Keratinocyte (primary cell): Measurements from ENCODE around the gene BFSP1. TPM values are rescaled to one million over a fixed set of nuclear protein-coding genes. Genes with fewer than 3 reads are reported as not detected.

Experiments
- DNase-seq: peaks from one replicate; pipeline ENCODE4 v3.0.0-alpha.2; 2011; ENCODE audit warnings: low read depth, missing footprints, low spot score
- FAIRE-seq: peaks from 2 replicates; lab custom pipeline; 2011; peaks lifted over from hg19 to GRCh38; lab: Jason Lieb, UNC
- H2AFZ ChIP-seq: 2 replicates; pipeline ENCODE4 v1.6.0; 2012; ENCODE audit warnings: low read length, control low read depth, inconsistent platforms; ENCODE audit not compliant: control insufficient read depth
- H3K27ac ChIP-seq: 2 replicates; pipeline ENCODE4 v1.5.1; 2011; ENCODE audit warnings: low read length; ENCODE audit not compliant: control insufficient read depth, insufficient read depth
- H3K27me3 ChIP-seq: 3 replicates; pipeline ENCODE4 v1.6.0; 2011; ENCODE audit warnings: low read length; ENCODE audit not compliant: control insufficient read depth, insufficient read depth; ENCODE audit errors: extremely low read depth
- H3K36me3 ChIP-seq, 2 experiments: 2 replicates in 1 of 2; 3 replicates in 1 of 2; pipeline ENCODE4 v1.5.1; 2011; ENCODE audit warnings: low read length in 2 of 2, mild to moderate bottlenecking in 1 of 2; ENCODE audit not compliant: control insufficient read depth in 2 of 2, insufficient read depth in 2 of 2; ENCODE audit errors: extremely low read depth in 1 of 2
- H3K4me1 ChIP-seq: 3 replicates; pipeline ENCODE4 v1.5.1; 2011; ENCODE audit warnings: low read length; ENCODE audit not compliant: control insufficient read depth, insufficient read depth; ENCODE audit errors: extremely low read depth
- H3K4me2 ChIP-seq: 3 replicates; pipeline ENCODE4 v1.6.0; 2011; ENCODE audit warnings: low read depth, low read length; ENCODE audit not compliant: control insufficient read depth, insufficient read depth; ENCODE audit errors: extremely low read depth
- H3K4me3 ChIP-seq, 3 experiments: fragments of 200-600 bp in 1 of 3; sonication (generic) in 1 of 3; 2 replicates in 2 of 3; 3 replicates in 1 of 3; pipeline ENCODE4 v1.5.1; 2011 to 2016; ENCODE audit warnings: low read length in 3 of 3, mild to moderate bottlenecking in 3 of 3, control low read depth in 2 of 3, inconsistent platforms in 1 of 3, low read depth in 1 of 3, mixed read lengths in 1 of 3, mixed run types in 1 of 3, moderate library complexity in 1 of 3; ENCODE audit not compliant: control insufficient read depth in 2 of 3, insufficient read depth in 2 of 3; ENCODE audit errors: extremely low read depth in 1 of 3
- H3K79me2 ChIP-seq: 2 replicates; pipeline ENCODE4 v1.6.0; 2012; ENCODE audit warnings: low read length; ENCODE audit not compliant: control insufficient read depth, insufficient read depth
- H3K9ac ChIP-seq: 3 replicates; pipeline ENCODE4 v1.6.0; 2011; ENCODE audit warnings: low read length; ENCODE audit not compliant: control insufficient read depth, insufficient read depth; ENCODE audit errors: extremely low read depth
- H3K9me1 ChIP-seq: 3 replicates; pipeline ENCODE4 v1.6.0; 2011; ENCODE audit warnings: low read length; ENCODE audit not compliant: control insufficient read depth, insufficient read depth; ENCODE audit errors: extremely low read depth
- H3K9me3 ChIP-seq: 2 replicates; pipeline ENCODE4 v1.5.1; 2012; ENCODE audit warnings: low read depth, low read length; ENCODE audit not compliant: control insufficient read depth
- H4K20me1 ChIP-seq: 3 replicates; pipeline ENCODE4 v1.6.0; 2011; ENCODE audit warnings: low read length; ENCODE audit not compliant: control insufficient read depth, insufficient read depth; ENCODE audit errors: extremely low read depth
- CTCF ChIP-seq, 3 experiments: IDR thresholded peaks in 1 of 3; conservative IDR thresholded peaks in 1 of 3; optimal IDR thresholded peaks in 1 of 3; 2 replicates in 2 of 3; 3 replicates in 1 of 3; pipeline versions ENCODE3 to v1.5.1; 2011; ENCODE audit warnings: low read length in 3 of 3, mild to moderate bottlenecking in 3 of 3, moderate library complexity in 2 of 3, control low read depth in 1 of 3, inconsistent platforms in 1 of 3; ENCODE audit not compliant: insufficient read depth in 2 of 3; ENCODE audit errors: extremely low read depth in 1 of 3
- EZH2 ChIP-seq: IDR thresholded peaks from one replicate; pipeline ENCODE4 v1.6.1; 2012; ENCODE audit warnings: inconsistent platforms, mild to moderate bottlenecking, low read length, moderate library complexity
- dilution Hi-C: fragments of 300-500 bp; cut with MboI; formaldehyde crosslinking; loops from one replicate; pipeline ENCODE4 v1.7.0; 2020; ENCODE audit warnings: low sequenced_read_pairs; ENCODE audit not compliant: extremely low pct_ligation_motif_present
- polyA plus RNA-seq, 5 experiments: library from polyadenylated mRNA; depleted of rRNA in 3 of 5; stranded (reverse) in 3 of 5; stranded (forward) in 1 of 5; unstranded in 1 of 5; fragments of >200 nt; gene quantifications; 1 replicate in 1 of 5; 2 replicates in 3 of 5; 3 replicates in 1 of 5; pipeline versions ENCODE4 v1.2.1 to v1.2.3, GENCODE V29; 2011 to 2012; ENCODE audit warnings: missing spikeins in 2 of 5, low read depth in 1 of 5, low replicate concordance in 1 of 5

BFSP1 gene
- polyA plus RNA-seq, 1 donor (not counting 4 experiments of a cell fraction or from before 2014, with no cell fraction given) = 2.2 TPM

- Histone ChIP-seq H3K4me3 (no peak overlapping the region), H3K9me1 (no peaks in the 10 kb centered on the region), H3K36me3 (no peaks in the 10 kb centered on the region), H3K9ac (no peak overlapping the region), H2AFZ (no peak overlapping the region), H3K9me3 (no peaks in the 10 kb centered on the region), H3K27me3 (no peaks in the 10 kb centered on the region), H3K4me1 (peaks cover 8% of the 10 kb centered on the region), H3K4me2 (no peak overlapping the region), H3K27ac (no peak overlapping the region), H4K20me1 (no peaks in the 10 kb centered on the region), H3K79me2 (no peaks in the 10 kb centered on the region)
- FAIRE-seq = no peak
- TF ChIP-seq CTCF (optimal IDR thresholded peaks at IDR 0.05 in 1 of 3, IDR thresholded peaks at IDR 0.05 in 1 of 3, conservative IDR thresholded peaks at IDR 0.05 in 1 of 3; ENCODE audit: extremely low read depth in 1 of 3, insufficient read depth in 2 of 3, low read length in 3 of 3) = no peak
- no peak for TF ChIP-seq EZH2
- dilution Hi-C loops = no loop called here
- no peak for DNase-seq
Measured at GRCh38 chr20:17500271-17500670, 30.9 kb downstream of the BFSP1 start.

- peaks cover 4% of the 10 kb centered on the region for H3K4me1 ChIP-seq
- no peaks in the 10 kb centered on the region for H3K79me2 ChIP-seq
- H3K9me3 ChIP-seq = no peaks in the 10 kb centered on the region
- H3K4me2 ChIP-seq = no peak overlapping the region
- H3K9ac ChIP-seq = no peak overlapping the region
- H2AFZ ChIP-seq = no peak overlapping the region
- TF ChIP-seq CTCF (optimal IDR thresholded peaks at IDR 0.05 in 1 of 3, IDR thresholded peaks at IDR 0.05 in 1 of 3, conservative IDR thresholded peaks at IDR 0.05 in 1 of 3; ENCODE audit: extremely low read depth in 1 of 3, insufficient read depth in 2 of 3, low read length in 3 of 3) = no peak
- TF ChIP-seq EZH2 = no peak
- no peaks in the 10 kb centered on the region for H3K9me1 ChIP-seq
- no peaks in the 10 kb centered on the region for H3K27me3 ChIP-seq
- dilution Hi-C loops = no loop called here
- no peaks in the 10 kb centered on the region for H4K20me1 ChIP-seq
- no peak overlapping the region for H3K27ac ChIP-seq
- FAIRE-seq (no peak), DNase-seq (peak; percentile 30)
- H3K36me3 ChIP-seq = no peaks in the 10 kb centered on the region
- no peak overlapping the region for H3K4me3 ChIP-seq
Measured at GRCh38 chr20:17499041-17499440, 32.1 kb downstream of the BFSP1 start.
